Activated CD4-positive, alpha-beta T cell treated with anti-CD3 and anti-CD28 coated beads for 24 hours (primary cell): ENCODE results near the gene PTCD1.

ENCODE experiments used
- DNase-seq, 2 donors: peaks; one replicate each; pipeline ENCODE4 v3.0.0-alpha.2; 2020; ENCODE audit warnings: low read depth in 2 of 2

PTCD1 gene

DNA sequence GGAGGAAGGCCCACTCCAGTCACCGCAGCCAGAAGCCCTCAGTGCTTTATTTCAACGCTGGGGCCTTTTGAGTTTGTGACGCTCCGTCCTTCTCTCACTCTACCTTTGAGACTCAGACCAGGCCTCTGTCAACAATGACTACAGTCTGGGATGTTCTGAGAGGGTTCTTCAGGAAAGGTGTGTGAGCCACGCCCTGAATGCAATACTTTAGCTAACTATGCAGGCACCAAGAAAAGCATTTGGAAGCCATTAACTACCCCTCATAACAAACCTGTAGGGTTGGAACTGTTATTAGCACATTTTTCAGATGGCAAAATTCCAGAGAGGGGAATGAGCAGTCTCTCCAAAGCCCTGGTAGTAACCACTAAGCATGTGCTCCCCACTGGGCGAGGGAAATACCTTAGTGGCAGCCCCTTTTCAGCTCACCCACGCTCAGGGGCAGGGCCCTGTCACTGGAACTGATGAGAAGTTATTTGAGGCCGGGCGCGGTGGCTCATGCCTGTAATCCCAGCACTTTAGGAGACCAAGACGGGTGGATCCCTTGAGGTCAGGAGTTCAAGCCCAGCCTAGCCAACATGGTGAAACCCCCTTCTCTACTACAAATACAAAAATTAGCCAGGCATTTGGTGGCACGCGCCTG is 69.7 kb downstream of the PTCD1 start:
- DNase-seq: no peak
